Astrocyte of the spinal cord (primary cell): ENCODE measurements around the gene HK1.
A peak's percentile ranks its signal among the peaks of the same experiment; 100 is the strongest.
"Not testable (repeated sequence)": the region's sequence is repeated elsewhere in the genome, so short reads cannot be mapped to it uniquely, and the experiment has no call there.

Experiments used
- DNase-seq: peaks from one replicate; pipeline ENCODE4 v3.0.0; 2011; ENCODE audit warnings: low read depth, low spot score
- H3K4me3 ChIP-seq: 2 replicates; pipeline ENCODE4 v1.5.1; 2011; ENCODE audit warnings: low read depth, mild to moderate bottlenecking, low read length, moderate library complexity
- CTCF ChIP-seq: IDR thresholded peaks from 2 replicates; pipeline ENCODE4 v1.5.1; 2012; ENCODE audit warnings: low read depth, mild to moderate bottlenecking, low read length, inconsistent platforms
- in situ Hi-C: cut with HindIII; loops from 2 replicates; pipeline ENCODE4 v1.10.0; 2017; ENCODE audit warnings: low sequenced_read_pairs

The HK1 gene

GRCh38 chr10:69318867-69319727 lies 40.8 kb downstream of the HK1 start:
- H3K4me3 ChIP-seq: peak overlapping the region; percentile 89
- DNase-seq: peak; percentile 59
- no peak for TF ChIP-seq CTCF
- in situ Hi-C loops: no loop called here

GRCh38 chr10:69319841-69320316 lies 41.6 kb downstream of the HK1 start:
- no peak for DNase-seq
- TF ChIP-seq CTCF: no peak
- H3K4me3 ChIP-seq: peak overlapping the region; percentile 89
- in situ Hi-C loops: no loop called here

- H3K4me3 ChIP-seq: no peak overlapping the region
- DNase-seq: no peak
- in situ Hi-C loops: no loop called here
- no peak for TF ChIP-seq CTCF
These were observed 42.2 kb downstream of the HK1 start for GRCh38 chr10:69320521-69320920.

- H3K4me3 ChIP-seq: no peak overlapping the region
- no peak for DNase-seq
- no peak for TF ChIP-seq CTCF
- in situ Hi-C loops: no loop called here
These were observed 42.9 kb downstream of the HK1 start for GRCh38 chr10:69321039-69321715.

GRCh38 chr10:69321865-69322264 lies 43.6 kb downstream of the HK1 start:
- no peak for DNase-seq
- no peak for TF ChIP-seq CTCF
- in situ Hi-C loops: no loop called here
- no peak overlapping the region for H3K4me3 ChIP-seq

GRCh38 chr10:69322346-69322745 lies 44.0 kb downstream of the HK1 start:
- H3K4me3 ChIP-seq, DNase-seq, in situ Hi-C loops: not testable (repeated sequence)

GRCh38 chr10:69323622-69324021 lies 45.3 kb downstream of the HK1 start:
- in situ Hi-C loops: no loop called here
- DNase-seq: no peak
- H3K4me3 ChIP-seq: no peak overlapping the region
- TF ChIP-seq CTCF: no peak
